GM21619 (cell line): Measurements from ENCODE around the gene DCC.

Source experiments
- ATAC-seq: cut with Tn5 transposase; IDR thresholded peaks from one replicate; pipeline ENCODE4 v1.9.1; 2021; ENCODE audit not compliant: unreplicated experiment

DCC gene

DNA sequence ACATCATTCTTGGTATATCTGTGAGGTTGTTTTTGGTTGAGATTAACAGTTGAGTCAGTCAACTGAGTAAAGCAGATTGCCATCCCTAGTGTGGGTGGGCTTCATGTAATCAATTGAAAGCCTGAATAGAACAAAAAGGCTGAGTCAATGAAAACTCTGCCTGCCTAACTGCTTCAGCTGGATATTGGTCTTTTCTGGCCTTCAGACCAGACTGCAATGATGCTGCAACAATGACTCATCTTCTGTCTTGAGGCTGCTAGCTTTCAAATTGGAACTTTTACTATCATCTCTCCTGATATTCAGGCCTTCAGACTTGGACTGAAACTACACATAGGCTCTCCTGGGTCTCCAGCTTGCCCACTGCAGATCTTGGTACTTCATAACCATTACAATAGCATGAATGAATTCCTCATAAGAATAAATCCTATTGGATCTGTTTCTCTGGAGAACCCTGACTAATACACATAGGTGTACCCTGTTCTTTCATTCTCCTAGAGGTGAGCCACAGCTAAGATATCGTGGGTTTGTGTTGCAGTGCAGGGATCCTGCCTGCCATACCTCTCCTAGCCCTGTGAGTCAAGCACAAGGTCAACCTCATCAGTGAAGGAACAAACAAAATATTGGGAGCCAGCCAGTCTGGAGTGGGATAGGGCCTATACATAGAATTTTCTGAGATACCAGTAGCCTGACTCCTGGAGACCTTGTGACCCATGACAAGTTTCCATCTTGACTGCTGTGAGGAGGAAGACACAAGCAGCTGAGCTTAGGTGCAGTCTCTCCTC lies 473.8 kb downstream of the DCC start:
- no peak for ATAC-seq

DNA sequence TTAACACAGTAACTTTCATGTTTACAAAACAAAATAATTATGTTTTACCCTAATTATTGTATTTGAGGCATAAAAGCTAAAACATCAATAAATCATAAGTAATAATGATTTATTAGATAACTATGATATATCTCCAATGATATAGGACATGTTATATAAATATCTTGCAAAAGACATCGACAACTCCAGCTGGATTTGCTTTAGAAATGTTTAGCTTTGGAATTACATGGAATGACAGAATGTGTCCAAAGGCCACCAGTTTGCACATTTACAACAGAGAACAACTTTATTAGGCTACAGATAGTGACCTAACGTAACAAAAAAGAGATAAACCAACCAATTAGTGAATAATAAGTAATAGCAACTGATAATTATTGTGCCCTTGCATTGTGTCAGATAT lies 475.7 kb downstream of the DCC start:
- no peak for ATAC-seq

DNA sequence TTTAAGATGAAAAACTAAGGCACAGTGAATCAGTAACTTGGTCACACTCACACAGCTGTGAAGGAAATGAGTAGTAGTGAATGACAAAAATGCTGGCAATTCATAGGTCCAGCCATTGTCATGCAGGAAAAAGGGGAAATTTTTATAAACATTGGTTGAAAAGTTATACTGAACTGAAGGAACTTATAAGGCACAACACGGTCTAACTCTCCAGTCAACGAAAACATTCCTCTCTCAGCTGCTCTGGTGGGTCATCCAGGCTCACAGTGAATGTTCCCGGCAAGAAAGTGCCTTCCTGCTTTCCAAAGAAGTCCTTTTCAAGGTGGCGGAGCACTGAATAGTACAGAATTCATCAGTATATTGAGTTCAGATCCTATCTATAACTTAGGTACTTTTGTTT lies 476.1 kb downstream of the DCC start:
- ATAC-seq: no peak

GRCh38 chr18:52822160-52822559 lies 482.2 kb downstream of the DCC start:
- no peak for ATAC-seq

DNA sequence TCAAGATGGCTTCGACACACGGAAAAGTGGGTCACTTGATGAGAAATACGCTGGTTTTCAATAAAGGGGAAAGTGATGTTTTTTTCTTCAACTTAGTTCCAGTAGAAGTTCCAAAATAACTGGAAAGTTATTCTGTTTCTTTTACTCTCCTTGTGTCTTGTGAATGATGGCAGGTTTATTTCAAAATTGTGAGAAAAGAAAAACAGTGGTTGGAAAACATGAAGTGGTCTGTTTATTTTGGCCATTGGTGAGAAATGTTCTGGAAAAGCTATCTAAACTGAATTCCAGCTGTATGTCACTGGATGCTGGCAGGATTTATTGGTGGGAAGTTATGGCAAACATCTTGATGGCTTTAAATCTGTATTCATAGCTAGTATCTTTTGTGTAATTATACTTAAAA lies 484.1 kb downstream of the DCC start:
- ATAC-seq: no peak

- no peak for ATAC-seq
These were observed 487.0 kb downstream of the DCC start for GRCh38 chr18:52826994-52827393.

DNA sequence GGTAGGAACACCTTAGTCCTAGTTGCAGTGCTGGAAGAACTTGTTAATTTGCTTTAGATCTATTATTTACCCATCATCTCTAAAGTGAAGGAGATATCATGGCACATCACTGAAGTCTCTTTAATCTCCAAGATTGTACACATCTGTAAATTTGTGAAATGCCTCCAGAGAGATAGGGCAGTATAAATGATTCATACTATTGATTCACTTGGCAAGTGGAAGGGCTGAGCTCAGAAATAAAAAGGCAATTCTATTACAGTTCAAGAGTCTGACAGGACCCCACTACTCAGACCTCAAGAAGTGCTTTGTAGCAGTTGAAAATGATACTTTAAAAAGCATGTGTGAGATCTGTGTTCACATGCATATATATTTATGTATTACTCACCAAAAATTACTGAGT lies 489.3 kb downstream of the DCC start:
- ATAC-seq: no peak

DNA sequence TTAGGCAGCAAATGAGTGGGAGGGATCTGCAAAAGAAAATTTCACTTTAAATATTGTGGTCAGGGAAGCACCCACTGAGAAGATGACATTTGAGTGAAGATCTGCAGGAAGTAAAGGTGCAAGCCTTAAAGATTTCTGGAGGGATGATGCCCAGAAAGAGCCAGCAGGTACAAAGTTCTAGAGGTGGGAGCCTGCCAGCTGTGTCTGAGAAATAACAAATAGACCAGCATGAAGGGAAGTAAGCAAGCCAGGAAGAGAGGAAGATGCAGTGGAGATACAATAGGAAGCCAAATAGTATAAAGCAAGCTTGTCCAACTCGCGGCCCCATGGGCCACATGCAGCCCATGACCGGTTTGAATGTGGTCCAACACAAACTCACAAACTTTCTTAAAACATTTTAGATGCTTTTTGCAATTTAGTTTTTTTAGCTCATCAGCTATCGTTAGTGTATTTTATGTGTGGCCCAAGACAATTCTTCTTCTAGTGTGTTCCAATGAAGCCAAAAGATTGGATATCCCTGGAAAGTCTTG lies 489.9 kb downstream of the DCC start:
- ATAC-seq: no peak

DNA sequence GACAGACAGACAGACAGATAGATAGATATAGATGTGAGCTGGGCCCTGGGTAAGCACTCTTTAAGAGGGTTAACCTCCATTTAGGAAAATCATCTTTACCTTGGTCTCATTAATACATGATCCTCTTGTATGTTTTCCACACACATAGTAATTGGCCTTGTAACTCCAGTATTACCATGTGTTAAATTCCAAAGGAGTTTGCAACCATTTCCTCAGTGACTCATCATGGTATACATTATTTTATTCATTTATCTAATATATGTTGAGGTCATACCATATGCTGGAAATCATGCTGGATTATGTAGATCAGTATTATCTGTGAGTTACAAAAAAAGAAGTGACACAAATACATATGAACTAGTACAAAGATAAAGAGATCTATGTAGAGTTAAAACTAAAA lies 504.3 kb downstream of the DCC start:
- ATAC-seq: no peak

GRCh38 chr18:52845036-52845435 lies 505.0 kb downstream of the DCC start:
- no peak for ATAC-seq

GRCh38 chr18:52850031-52850560 lies 510.1 kb downstream of the DCC start:
- ATAC-seq: no peak

GRCh38 chr18:52861558-52861957 lies 521.6 kb downstream of the DCC start:
- no peak for ATAC-seq

DNA sequence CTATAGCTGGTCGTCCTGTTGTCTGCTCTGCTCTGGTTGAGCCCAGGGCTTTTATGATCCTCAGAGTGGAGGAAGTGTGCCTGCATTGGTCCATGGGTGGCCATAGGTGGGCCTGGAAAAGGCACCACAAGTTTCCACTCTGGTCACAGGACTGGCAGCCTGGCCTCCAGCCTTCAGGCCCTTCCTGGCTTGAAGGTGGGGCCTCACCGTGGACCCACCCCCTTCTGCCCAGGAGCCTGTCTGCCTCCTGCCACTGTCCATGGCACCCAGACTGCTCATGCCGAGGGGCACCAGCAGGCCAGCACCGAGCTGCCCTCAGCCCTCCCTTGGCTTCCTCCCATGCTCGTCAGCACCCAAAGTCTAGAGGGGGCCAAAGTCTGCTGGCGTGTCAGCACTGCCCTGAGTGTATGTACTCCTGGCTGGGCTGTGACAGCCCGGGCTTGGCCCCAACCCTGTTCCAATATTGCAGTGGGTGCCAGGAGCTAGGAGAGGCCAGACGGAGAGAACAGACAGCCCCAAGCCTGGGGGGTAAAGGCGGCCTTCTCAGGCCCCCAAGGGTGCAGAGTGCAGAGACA lies 529.4 kb downstream of the DCC start:
- ATAC-seq: no peak

DNA sequence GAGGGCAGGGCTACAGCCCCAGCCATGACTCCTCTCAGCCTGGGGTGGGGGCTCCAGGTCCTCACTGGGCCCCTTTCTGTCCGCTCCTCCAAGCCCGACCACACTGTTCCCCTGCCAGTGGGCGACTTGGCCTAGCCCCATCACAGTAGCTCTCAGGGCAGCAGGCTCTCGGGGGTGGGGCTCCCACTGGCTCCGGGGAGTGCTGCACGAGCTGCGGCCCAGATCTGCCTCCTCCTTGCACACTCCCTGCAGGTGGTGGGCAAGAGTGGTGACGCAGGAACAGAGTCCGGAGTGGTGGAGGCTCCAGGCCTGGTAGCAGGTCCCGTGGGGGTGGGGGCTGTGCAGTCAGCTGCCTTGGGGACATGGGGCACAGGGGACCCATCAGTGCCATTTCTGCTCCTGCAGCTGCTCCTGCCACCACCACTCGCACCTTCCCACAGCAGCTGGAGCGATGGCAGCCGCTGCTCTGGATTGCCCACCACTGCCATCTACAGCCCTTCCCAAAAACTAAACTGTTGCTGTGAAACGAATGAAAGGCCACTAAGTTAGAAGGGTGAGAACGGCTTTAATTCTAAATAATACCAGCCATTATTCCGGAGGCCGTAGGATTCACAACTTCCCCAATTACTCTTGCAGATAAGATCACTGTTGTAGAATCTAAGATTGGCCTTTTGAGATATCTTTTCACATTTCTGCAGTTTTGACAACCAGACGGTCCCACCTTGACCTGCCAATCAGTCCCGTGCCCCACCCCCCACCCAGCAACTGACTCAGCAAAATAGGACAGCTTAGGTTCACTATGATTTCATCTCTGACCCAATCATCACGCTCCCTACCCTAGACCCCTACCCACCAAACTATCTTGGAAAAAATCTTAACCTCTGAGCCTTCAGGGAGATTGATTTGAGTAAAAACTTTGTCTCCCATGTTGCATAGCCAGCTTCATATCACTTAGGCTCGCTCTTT lies 530.2 kb downstream of the DCC start:
- no peak for ATAC-seq

- ATAC-seq: no peak
These were observed 534.8 kb downstream of the DCC start for GRCh38 chr18:52874774-52875173.

GRCh38 chr18:52875725-52876124 lies 535.7 kb downstream of the DCC start:
- ATAC-seq: no peak

DNA sequence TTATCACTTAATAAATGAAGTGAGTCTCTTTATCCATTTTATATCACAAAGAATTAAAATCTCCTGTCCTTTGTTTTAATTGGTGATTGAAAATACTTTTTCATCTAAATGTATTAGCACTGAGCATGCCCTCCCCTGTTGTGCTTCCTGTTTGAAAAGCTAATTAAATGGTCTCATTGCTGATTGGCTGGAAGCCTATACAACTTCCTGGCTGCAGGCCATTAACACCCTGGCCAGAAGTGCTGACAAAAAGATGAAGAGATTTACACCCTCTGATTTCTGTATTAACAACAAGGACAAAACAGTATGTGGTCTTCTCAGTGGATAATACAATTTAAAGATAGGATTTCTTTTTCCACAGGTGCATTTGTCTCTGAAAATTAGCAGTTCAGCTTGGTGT lies 548.0 kb downstream of the DCC start:
- no peak for ATAC-seq

DNA sequence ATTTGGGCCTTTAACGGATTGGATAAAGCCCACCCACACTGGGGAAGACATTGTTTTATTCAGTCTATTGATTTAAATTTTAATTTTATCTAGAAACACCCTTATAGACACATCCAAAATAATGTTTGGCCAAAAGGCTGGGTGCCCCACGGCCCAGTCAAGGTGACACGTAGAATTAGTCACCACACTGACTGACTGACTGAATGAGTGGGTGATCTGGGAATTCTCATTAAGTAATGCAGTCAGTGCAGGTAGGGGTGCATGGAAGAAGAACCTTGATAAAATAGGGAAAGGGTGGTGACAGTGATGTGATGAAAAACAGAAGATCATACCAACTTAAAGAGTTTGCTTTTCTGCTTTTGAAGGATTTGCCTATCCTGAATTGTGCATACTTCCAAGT lies 554.8 kb downstream of the DCC start:
- ATAC-seq: no peak

DNA sequence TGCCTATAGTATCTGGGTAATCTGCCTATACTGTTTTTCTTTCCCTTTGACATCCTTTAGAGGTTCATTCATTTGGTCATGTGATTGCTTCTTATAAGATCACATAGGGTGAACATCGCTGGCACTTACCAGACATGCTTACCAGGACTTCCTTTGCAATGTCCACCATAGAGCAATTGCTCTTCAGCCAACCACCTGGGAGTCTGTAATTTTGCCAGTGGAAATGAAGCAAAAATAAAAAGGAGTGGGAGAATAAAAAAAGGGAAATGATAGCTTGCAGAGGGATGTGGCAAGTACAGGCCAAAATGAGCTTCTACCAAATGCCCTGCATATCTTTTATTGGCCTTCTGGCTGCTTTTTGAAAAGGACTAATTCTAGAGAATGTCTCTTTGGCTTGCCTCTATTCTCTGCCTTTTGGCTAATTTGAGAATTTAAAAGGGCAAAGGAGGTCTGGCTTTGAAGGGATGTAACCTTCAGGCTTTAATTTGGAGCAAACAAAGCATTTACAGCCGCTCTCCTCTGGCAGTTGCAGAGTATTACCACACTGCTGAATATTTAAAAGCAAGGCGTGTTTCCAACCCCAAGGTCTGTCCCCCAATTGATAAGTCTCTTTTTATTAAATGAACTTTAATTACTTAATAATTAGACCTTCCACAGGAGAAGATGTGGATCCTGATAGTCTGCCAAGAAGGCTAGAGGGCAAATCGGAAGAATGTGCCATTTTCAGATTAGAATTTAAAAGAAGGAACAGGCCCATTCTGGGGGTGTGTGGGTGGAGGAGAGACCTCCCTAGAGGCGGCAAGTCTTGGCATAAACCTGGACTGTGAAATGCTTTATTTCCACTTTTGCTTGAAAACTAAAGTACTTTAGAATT lies 557.9 kb downstream of the DCC start:
- ATAC-seq: no peak

GRCh38 chr18:52898485-52899058 lies 558.6 kb downstream of the DCC start:
- ATAC-seq: no peak
